ENCODE data around the gene AICDA. TPM values are rescaled to one million over a fixed set of nuclear protein-coding genes. Genes with fewer than 3 reads are reported as not detected.

Gene AICDA
- total RNA-seq, 4 donors from 2014 or later = not detected

- TF ChIP-seq CTCF (IDR thresholded peaks at IDR 0.05) (peak; percentile 19 to 65 (median 46)), POLR2A (IDR thresholded peaks at IDR 0.05) (no peak)
- no peaks in the 10 kb centered on the region for H3K9me3 ChIP-seq
- peaks cover 0 to 11% (median 0%) of the 10 kb centered on the region in 4 donors for H3K27me3 ChIP-seq
- no peaks in the 10 kb centered on the region for H3K36me3 ChIP-seq
- no peak overlapping the region for H3K27ac ChIP-seq
- intact Hi-C loops (cut with DNase I) = no loop called here
- no peak overlapping the region for H3K4me3 ChIP-seq
- 15 to 22% methylated on average over 5 of the region's 5 CpGs for WGBS, 2 donors
- H3K4me1 ChIP-seq = peaks cover 0 to 7% (median 0%) of the 10 kb centered on the region in 3 donors
- DNase-seq = no peak
These were observed 3.5 kb downstream of the AICDA start for GRCh38 chr12:8609061-8609570.

- Histone ChIP-seq H3K4me3 (no peak overlapping the region), H3K27ac (no peak overlapping the region), H3K9me3 (no peaks in the 10 kb centered on the region), H3K27me3 (peaks cover 0 to 11% (median 0%) of the 10 kb centered on the region in 4 donors), H3K36me3 (no peaks in the 10 kb centered on the region), H3K4me1 (peaks cover 0 to 7% (median 0%) of the 10 kb centered on the region in 3 donors)
- intact Hi-C loops (cut with DNase I) = no loop called here
- no peak for DNase-seq
- TF ChIP-seq CTCF (IDR thresholded peaks at IDR 0.05) (no peak), POLR2A (IDR thresholded peaks at IDR 0.05) (no peak)
- WGBS, 2 donors = 92 to 93% methylated on average over 6 of the region's 6 CpGs
These were observed 5.8 kb downstream of the AICDA start for GRCh38 chr12:8606890-8607289.

DNA sequence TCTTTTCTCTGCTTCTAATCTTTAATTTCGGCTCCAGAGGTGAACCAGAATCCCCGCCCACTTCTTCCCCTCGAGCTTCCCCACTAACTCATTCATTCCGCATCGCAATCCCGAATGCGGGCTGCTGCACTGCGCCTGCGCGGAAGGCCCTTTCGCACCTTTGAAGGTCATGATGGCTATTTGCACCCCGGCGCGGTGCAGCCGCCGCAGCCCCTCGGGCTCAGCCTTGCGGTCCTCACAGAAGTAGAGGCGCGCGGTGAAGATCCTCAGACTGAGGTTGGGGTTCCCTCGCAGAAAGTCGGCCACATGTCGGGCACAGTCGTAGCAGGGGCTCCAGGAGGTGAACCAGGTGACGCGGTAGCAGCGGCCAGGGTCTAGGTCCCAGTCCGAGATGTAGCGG lies 7.6 kb downstream of the AICDA start:
- H3K9me3 ChIP-seq = no peaks in the 10 kb centered on the region
- intact Hi-C loops (cut with DNase I) = no loop called here
- WGBS, 2 donors = 91 to 92% methylated on average over 13 of the region's 30 CpGs
- no peak overlapping the region for H3K27ac ChIP-seq
- DNase-seq = no peak
- peaks cover 0 to 11% (median 0%) of the 10 kb centered on the region in 4 donors for H3K27me3 ChIP-seq
- no peaks in the 10 kb centered on the region for H3K36me3 ChIP-seq
- no peak overlapping the region for H3K4me3 ChIP-seq
- H3K4me1 ChIP-seq = peaks cover 0 to 7% (median 0%) of the 10 kb centered on the region in 3 donors
- no peak for TF ChIP-seq CTCF (IDR thresholded peaks at IDR 0.05)
- TF ChIP-seq POLR2A (IDR thresholded peaks at IDR 0.05) = no peak

DNA sequence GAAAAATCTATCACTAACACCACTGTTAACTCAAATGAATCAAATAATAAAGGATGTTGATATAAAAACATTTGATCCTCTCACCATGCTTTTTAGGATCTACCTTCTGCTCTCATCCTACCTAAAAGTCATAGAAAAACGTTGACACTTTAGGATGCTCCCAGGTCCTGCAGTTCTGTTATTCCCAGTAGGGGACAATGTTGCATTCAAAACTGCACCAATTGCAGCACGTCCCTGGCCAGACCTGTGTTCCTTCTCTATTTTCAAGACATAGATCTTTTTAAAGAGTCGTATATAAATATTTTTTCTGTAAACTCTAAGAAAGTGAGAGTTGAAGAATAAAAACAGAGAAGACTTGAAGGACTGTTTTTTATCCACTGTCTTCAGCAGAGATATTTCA lies 8.8 kb downstream of the AICDA start:
- DNase-seq = no peak
- no peak for TF ChIP-seq POLR2A (IDR thresholded peaks at IDR 0.05)
- TF ChIP-seq CTCF (IDR thresholded peaks at IDR 0.05) = peak in 1 of 6 experiments; percentile 33
- Histone ChIP-seq H3K27me3 (peaks cover 0 to 11% (median 0%) of the 10 kb centered on the region in 4 donors), H3K4me3 (no peak overlapping the region), H3K9me3 (no peaks in the 10 kb centered on the region), H3K36me3 (no peaks in the 10 kb centered on the region), H3K4me1 (peaks cover 0 to 1% (median 0%) of the 10 kb centered on the region in 3 donors), H3K27ac (no peak overlapping the region)
- 33 to 41% methylated on average over 3 of the region's 3 CpGs for WGBS, 2 donors
- intact Hi-C loops (cut with DNase I) = no loop called here

DNA sequence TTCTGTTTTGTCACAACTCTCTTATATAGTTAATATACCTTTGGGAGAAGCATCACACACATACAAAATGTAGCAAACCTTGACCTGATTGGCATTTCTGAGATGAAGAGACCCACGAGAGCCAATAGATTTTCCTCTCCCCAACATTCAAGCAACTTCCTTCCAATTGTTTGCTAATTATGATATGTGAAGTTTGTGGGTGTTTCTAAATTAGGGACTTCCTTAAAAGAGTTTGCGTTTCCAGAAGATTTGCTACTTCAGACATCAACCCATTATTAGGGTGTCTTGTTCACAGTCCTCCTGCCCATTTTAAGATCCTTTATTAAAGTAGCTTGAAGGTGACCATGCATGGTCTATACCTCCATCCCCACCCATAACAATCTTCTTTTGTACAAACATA lies 9.4 kb downstream of the AICDA start:
- TF ChIP-seq POLR2A (IDR thresholded peaks at IDR 0.05) = no peak
- no peak for TF ChIP-seq CTCF (IDR thresholded peaks at IDR 0.05)
- intact Hi-C loops (cut with DNase I) = no loop called here
- Histone ChIP-seq H3K27ac (no peak overlapping the region), H3K9me3 (no peaks in the 10 kb centered on the region), H3K4me3 (no peak overlapping the region), H3K27me3 (peaks cover 0 to 11% (median 0%) of the 10 kb centered on the region in 4 donors), H3K4me1 (no peaks in the 10 kb centered on the region), H3K36me3 (no peaks in the 10 kb centered on the region)
- 47 to 50% methylated on average over 2 of the region's 2 CpGs for WGBS, 2 donors
- no peak for DNase-seq
